ENCODE measurements around the gene HSPA1B.

- TF ChIP-seq, protein P1, sequence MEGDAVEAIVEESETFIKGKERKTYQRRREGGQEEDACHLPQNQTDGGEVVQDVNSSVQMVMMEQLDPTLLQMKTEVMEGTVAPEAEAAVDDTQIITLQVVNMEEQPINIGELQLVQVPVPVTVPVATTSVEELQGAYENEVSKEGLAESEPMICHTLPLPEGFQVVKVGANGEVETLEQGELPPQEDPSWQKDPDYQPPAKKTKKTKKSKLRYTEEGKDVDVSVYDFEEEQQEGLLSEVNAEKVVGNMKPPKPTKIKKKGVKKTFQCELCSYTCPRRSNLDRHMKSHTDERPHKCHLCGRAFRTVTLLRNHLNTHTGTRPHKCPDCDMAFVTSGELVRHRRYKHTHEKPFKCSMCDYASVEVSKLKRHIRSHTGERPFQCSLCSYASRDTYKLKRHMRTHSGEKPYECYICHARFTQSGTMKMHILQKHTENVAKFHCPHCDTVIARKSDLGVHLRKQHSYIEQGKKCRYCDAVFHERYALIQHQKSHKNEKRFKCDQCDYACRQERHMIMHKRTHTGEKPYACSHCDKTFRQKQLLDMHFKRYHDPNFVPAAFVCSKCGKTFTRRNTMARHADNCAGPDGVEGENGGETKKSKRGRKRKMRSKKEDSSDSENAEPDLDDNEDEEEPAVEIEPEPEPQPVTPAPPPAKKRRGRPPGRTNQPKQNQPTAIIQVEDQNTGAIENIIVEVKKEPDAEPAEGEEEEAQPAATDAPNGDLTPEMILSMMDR (IDR thresholded peaks at IDR 0.05) = no peak
- no peak for TF ChIP-seq EZH2 (IDR thresholded peaks at IDR 0.05; ENCODE audit: borderline replicate concordance, insufficient read depth, low read depth, low read length, poor library complexity, severe bottlenecking)
Observed at GRCh38 chr6:31813465-31813849, 14.1 kb upstream of the HSPA1B start.

All from B cell (primary cell).